ENCODE results near the gene NDUFA1. TPM values are rescaled to one million over a fixed set of nuclear protein-coding genes. Genes with fewer than 3 reads are reported as not detected.

Gene NDUFA1
- 234 to 342 TPM (median 254 TPM) in 5 replicates for total RNA-seq (2022; extraction: Qiagen RNA extraction)

DNA sequence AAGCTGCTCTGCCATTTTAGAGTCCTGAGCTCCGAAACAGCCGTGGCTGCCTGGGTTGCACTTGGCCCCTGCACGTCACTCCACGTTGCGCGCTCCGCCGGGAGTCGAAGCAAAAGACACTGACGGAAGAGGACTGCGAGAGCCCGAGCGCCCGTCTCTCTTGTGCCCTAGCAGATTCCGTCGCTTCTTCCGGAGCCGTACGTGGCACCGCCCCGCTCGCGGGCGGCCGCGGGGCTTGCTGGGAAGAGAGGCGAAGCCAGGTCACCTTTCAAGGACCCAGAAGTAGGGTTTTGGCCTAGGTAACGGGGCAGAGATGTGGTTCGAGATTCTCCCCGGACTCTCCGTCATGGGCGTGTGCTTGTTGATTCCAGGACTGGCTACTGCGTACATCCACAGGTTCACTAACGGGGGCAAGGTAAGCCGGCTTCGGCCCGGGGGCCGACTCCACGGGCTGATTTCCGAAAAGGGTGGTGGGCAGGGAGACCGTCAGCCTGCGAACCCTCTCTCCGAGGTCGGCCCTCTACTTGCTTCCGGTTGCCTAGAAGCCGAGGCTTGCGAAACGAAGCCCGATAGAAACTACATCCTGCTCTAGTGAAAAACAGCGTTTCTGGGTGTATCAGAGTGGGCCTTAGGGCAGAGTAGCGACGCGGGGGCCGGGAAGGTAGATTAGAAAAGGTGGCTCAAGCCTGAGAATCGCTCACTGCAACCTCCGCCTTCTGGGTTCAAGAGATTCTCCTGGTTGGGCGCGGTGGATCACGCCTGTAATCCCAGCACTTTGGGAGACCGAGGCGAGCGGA is at the start of gene NDUFA1, which contains the start of gene RNF113A:
Gene NDUFA1, plus strand, starts transcription at position 234 of the 797 bp plus-strand sequence. Its CDS starts 80 bp downstream, at position 314.
Gene RNF113A, minus strand, starts transcription at position 135 of the 797 bp plus-strand sequence. Its CDS starts 120 bp downstream, at position 15.

DNA sequence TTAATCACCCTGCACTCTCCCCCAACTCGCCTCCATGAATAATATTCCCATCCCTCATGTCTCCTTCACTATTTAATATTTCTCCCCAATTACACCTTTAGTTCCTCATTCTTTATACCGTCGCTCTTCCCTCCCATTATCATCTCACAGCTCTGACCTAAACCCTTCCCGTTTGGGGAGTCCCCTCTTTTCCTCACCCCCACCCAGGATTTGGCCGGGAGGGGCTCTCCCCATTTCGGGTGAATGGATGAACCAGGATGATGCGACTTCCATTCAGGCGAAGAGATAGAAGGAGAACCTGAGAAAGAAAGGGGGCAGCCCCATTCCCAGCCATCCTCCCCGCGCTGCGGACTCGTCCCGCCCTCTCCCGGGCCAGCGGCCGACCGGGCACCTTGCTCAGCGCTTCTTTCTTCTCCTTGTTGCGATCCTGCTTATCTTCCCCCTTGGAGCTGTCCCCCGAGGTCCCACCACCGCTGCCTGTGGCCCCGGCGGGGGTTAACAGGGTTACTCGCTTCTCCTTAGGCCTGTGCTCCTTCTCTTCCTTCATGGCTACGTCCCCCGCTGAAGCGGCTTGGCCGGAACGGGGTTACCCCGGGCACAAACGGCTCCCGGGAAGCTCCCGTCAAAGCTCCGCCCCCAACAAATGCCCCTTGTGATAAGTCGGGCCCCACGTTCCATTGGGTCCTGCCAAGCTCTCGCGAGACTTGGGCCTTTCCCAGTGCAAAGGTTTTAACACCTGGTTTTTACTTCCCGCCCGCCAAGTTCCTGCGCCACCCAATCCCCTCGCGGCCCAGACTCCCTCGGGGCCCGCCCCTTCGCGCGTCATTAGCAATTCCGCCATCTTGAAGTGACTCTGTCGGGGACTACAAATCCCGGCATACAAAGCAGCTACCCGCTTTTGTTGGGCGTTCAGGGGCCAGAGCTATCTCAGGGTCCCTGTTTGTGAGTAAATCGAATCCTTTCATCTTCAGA is 19.0 kb upstream of the NDUFA1 start, which contains the start of gene UPF3B:
Gene UPF3B, minus strand, starts transcription at position 582 of the 972 bp plus-strand sequence. Its CDS starts 35 bp downstream, at position 547.

DNA sequence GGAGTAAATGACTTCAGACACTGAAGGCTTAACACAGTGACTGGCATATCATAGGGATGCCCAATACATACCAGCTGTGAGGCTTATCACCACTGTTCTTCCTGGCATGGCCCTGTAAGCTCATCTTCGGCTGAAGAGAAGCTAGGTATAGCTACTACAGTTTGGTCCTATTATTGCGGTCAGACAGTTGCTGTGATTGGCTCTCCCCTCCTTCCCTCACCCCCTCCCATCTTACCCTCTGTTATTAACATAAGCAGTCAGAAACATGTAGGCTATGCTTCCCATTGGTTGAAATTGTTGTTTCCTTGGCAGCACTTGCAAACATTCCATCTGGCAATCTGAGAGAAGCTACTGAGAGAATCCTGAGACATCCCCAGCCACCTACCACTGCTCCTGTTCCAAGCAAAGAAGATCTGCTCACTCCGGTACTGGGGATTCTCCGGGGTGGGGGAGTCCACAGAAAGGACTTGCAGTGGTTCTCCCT is 24.3 kb downstream of the NDUFA1 start, which contains the start of gene AKAP14:
Gene AKAP14, plus strand, starts transcription at position 51 of the 484 bp plus-strand sequence. CDS start 7,331 bp downstream, outside the sequence.

Other genes starting within 250 kb of the NDUFA1 start
- 8.9 to 11.3 TPM (median 11.0 TPM) in 5 replicates for gene SEPTIN6, start 178.7 kb upstream of the NDUFA1 start, total RNA-seq (2022; extraction: Qiagen RNA extraction)
- 0.08 to 0.21 TPM (median 0.12 TPM) in 4 of 5 replicates, not detected in the other for gene SOWAHD, start 113.2 kb upstream of the NDUFA1 start, total RNA-seq (2022; extraction: Qiagen RNA extraction)
- 3,339 to 4,891 TPM (median 3,558 TPM) in 5 replicates for gene RPL39, start 80.2 kb upstream of the NDUFA1 start, total RNA-seq (2022; extraction: Qiagen RNA extraction)
- 18.7 to 26.8 TPM (median 19.9 TPM) in 5 replicates for gene UPF3B, start 18.9 kb upstream of the NDUFA1 start, total RNA-seq (2022; extraction: Qiagen RNA extraction)
- 27.8 to 33.8 TPM (median 30.2 TPM) in 5 replicates for gene RNF113A, start 99 bp upstream of the NDUFA1 start, total RNA-seq (2022; extraction: Qiagen RNA extraction)
- gene AKAP14, start 24.1 kb downstream of the NDUFA1 start, total RNA-seq (2022; extraction: Qiagen RNA extraction): not detected in 5 replicates
- 7.1 to 8.1 TPM (median 7.6 TPM) in 5 replicates for gene NKAP, start 71.9 kb downstream of the NDUFA1 start, total RNA-seq (2022; extraction: Qiagen RNA extraction)
- gene RHOXF2B, start 205.9 kb downstream of the NDUFA1 start, total RNA-seq (2022; extraction: Qiagen RNA extraction): not detected in 5 replicates
- gene RHOXF1, start 244.1 kb downstream of the NDUFA1 start, total RNA-seq (2022; extraction: Qiagen RNA extraction): 0.10 TPM in 1 of 5 replicates, not detected in the others